ENCODE results near the gene MAPKAP1.

DNA sequence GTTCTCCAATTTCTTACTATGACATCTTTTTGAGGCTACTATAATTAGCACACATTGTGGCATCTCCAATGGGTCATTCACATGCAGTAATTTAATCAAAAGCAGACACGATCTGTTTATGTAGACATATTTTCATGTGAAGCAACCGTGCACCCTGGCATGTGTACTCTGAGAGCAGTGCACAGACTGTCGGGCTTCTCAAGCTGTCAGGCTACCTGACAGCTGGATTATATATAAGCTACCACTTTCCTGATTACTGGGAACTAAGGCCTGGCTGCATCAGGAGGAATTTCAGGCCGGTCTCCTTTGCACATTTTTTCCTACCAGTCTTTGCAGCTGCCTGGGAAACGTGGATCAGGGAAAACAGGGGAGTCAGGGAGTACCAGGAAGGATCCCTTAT is 197.5 kb downstream of the MAPKAP1 start:
- TF ChIP-seq EZH2 (IDR thresholded peaks at IDR 0.05; ENCODE audit: insufficient read depth, poor library complexity, severe bottlenecking) = no peak
- no peak for TF ChIP-seq EZH2phosphoT487 (IDR thresholded peaks at IDR 0.05; ENCODE audit: insufficient read depth, low read depth)

Measured in GM23248 (cell line).